Activated CD8-positive, alpha-beta T cell treated with anti-CD3 and anti-CD28 coated beads for 36 hours (primary cell): Measurements from ENCODE around the gene PREX1. TPM values are rescaled to one million over a fixed set of nuclear protein-coding genes. Genes with fewer than 3 reads are reported as not detected.

Experiments used
- ATAC-seq: fragments of 200-7000 bp; cut with Tn5 transposase; one replicate; pipeline ENCODE4 v1.10.0; 2021; ENCODE audit warnings: mild to moderate bottlenecking, moderate library complexity
- CTCF ChIA-PET: fragments of 350-600 bp; sonication (Branson Sonifier 250); formaldehyde crosslinking; loops from one replicate; lab custom pipeline; 2021; ENCODE audit warnings: antibody characterized with exemption; lab: Charles Lee
- POLR2A ChIA-PET: fragments of 350-600 bp; sonication (Branson Sonifier 250); formaldehyde crosslinking; loops from one replicate; lab custom pipeline; 2021; ENCODE audit warnings: antibody characterized with exemption; lab: Charles Lee
- DNase-seq: peaks from one replicate; pipeline ENCODE4 v3.0.0-alpha.2; 2020
- H3K27ac Mint-ChIP-seq: one replicate; pipeline ENCODE4 v1.8.0; 2021; ENCODE audit warnings: mild to moderate bottlenecking, mixed read lengths
- H3K27me3 Mint-ChIP-seq: one replicate; pipeline ENCODE4 v1.8.0; 2021; ENCODE audit warnings: mixed read lengths
- H3K36me3 Mint-ChIP-seq: one replicate; pipeline ENCODE4 v1.8.0; 2021; ENCODE audit warnings: low read depth, mixed read lengths
- H3K4me1 Mint-ChIP-seq: one replicate; pipeline ENCODE4 v1.8.0; 2021; ENCODE audit warnings: low read depth, mixed read lengths
- H3K4me3 Mint-ChIP-seq: one replicate; pipeline ENCODE4 v1.8.0; 2021; ENCODE audit warnings: mild to moderate bottlenecking, moderate library complexity, mixed read lengths
- H3K9me3 Mint-ChIP-seq: one replicate; pipeline ENCODE4 v1.8.0; 2021; ENCODE audit warnings: mixed read lengths
- intact Hi-C: fragments of 100-400 bp; cut with micrococcal nuclease; formaldehyde crosslinking; loops from one replicate; pipeline ENCODE4 v1.10.0; 2022
- total RNA-seq, 2 experiments: library from RNA; stranded (reverse); gene quantifications; one replicate each; pipeline ENCODE4 v1.2.3, GENCODE V29; 2021
- TF ChIP-seq, protein P1 (sequence below): fragments of 200-600 bp; IDR thresholded peaks from one replicate; pipeline ENCODE4 v1.8.0; 2022; ENCODE audit warnings: antibody characterized with exemption, mild to moderate bottlenecking

PREX1 gene
- total RNA-seq, 2 experiments from 2014 or later, result 79.7 to 80.5 TPM

DNA sequence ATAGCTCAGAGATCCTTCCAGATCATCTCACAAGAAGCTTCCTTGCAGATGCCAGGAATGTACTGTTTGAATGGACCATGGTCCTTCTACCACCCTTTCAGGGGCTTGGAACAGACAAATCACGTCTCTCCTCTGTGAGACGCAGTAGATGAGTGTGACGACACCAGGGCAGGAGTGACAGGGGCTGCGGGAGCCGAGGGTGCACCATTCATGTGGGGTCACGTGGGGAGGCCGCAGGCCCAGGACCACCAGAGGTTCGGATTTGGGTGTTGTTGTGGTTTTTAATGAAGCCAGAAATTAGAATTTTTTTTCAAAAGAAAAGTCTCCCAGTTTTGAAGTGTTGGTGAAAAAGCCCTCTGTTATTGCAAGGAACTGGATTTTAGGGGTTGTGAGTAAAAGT is 79.2 kb downstream of the PREX1 start:
- Mint-ChIP-seq H3K4me1 (peaks cover 64% of the 10 kb centered on the region), H3K36me3 (peaks cover 42% of the 10 kb centered on the region), H3K9me3 (no peaks in the 10 kb centered on the region), H3K27ac (peak overlapping the region; percentile 36), H3K27me3 (no peaks in the 10 kb centered on the region), H3K4me3 (no peak overlapping the region)
- CTCF ChIA-PET, result no interaction called here
- intact Hi-C loops, result no loop called here
- ATAC-seq (no peak), DNase-seq (no peak)
- TF ChIP-seq, protein P1, sequence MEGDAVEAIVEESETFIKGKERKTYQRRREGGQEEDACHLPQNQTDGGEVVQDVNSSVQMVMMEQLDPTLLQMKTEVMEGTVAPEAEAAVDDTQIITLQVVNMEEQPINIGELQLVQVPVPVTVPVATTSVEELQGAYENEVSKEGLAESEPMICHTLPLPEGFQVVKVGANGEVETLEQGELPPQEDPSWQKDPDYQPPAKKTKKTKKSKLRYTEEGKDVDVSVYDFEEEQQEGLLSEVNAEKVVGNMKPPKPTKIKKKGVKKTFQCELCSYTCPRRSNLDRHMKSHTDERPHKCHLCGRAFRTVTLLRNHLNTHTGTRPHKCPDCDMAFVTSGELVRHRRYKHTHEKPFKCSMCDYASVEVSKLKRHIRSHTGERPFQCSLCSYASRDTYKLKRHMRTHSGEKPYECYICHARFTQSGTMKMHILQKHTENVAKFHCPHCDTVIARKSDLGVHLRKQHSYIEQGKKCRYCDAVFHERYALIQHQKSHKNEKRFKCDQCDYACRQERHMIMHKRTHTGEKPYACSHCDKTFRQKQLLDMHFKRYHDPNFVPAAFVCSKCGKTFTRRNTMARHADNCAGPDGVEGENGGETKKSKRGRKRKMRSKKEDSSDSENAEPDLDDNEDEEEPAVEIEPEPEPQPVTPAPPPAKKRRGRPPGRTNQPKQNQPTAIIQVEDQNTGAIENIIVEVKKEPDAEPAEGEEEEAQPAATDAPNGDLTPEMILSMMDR, result no peak
- POLR2A ChIA-PET, result interaction anchor here (0.6 to 1.2 kb wide), 2 partner anchors 8 to 1817 kb away, joined by 4 read pairs; no protein-coding TSS in a partner anchor

DNA sequence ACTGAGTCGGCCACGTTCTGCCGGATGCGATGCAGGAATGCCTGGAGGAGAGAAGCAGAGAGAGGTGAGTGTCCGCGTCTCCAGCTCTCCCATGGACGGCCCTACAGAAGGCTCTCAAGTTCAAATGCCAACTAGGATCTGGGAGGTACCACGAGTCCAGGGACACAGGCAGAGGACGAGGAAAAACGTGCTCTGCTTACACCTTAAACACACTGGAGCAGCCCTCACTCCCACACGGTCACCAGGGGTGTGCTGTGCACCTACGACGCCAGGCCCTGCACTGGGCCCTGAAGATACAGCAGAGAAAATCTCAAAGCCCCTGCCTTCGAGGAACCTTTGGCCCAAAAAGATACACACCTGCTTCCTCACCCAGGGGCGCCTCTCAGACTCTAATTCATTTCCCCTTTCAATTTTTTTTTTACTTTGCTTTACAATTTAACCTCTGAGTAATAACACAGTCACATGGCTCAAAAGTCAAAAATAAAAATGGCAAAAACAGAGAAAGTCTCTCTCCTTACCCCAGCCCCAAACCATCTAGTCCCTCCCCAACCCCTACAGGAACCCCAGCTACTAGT is 79.9 kb downstream of the PREX1 start:
- Mint-ChIP-seq H3K4me3 (no peak overlapping the region), H3K36me3 (peaks cover 42% of the 10 kb centered on the region), H3K4me1 (peaks cover 60% of the 10 kb centered on the region), H3K9me3 (no peaks in the 10 kb centered on the region), H3K27me3 (no peaks in the 10 kb centered on the region), H3K27ac (peak overlapping the region; percentile 36)
- TF ChIP-seq, protein P1, result no peak
- intact Hi-C loops, result no loop called here
- ATAC-seq (no peak), DNase-seq (no peak)
- ChIA-PET CTCF (no interaction called here), POLR2A (interaction anchor here (1.2 kb wide), 1 partner anchor 8 kb away, joined by 4 read pairs; no protein-coding TSS in a partner anchor)

DNA sequence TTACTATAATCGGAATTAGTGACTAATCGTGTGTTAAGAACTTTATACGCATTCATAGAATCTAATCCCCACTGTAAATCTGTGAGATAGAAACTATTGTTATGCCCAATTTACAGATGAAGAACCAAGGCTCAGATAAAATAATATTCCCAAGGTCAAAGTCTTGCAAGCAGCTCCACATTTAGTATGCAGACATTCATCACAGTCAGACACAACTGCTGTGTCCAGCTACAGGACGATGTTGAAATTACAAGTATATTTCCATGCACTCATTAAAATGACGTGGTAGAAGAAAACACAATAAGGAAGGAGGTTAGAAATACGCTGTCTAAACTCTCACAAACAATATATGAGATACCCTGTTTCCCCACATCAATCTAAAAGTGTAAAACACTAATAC is 82.5 kb downstream of the PREX1 start:
- H3K27me3 Mint-ChIP-seq, result no peaks in the 10 kb centered on the region
- DNase-seq, result no peak
- intact Hi-C loops, result no loop called here
- no peak overlapping the region for H3K27ac Mint-ChIP-seq
- no peak for ATAC-seq
- peaks cover 40% of the 10 kb centered on the region for H3K4me1 Mint-ChIP-seq
- TF ChIP-seq, protein P1, result no peak
- ChIA-PET POLR2A (no interaction called here), CTCF (interaction anchor here (0.7 kb wide), 1 partner anchor 40 kb away, joined by 3 read pairs; no protein-coding TSS in a partner anchor)
- H3K36me3 Mint-ChIP-seq, result peaks cover 32% of the 10 kb centered on the region
- no peak overlapping the region for H3K4me3 Mint-ChIP-seq
- no peaks in the 10 kb centered on the region for H3K9me3 Mint-ChIP-seq

DNA sequence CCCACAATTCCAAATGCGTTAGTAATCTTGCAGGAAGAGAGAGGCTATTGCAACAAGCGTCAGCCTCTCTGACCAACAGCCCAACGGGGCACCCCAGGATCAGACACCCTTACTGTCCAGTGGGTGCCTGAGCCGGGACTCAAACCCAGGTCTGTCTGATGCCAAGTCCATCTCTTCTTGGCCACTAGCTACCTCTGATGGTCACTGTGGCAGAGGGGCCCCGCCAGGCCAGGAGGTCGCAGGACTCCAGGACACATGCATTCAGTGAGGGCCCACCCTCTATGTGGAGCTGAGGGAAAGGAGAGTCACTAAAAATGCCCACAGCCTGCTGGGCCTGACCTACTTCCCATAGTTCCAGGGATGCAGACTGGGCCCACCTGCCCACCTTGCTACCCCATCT is 83.3 kb downstream of the PREX1 start:
- TF ChIP-seq, protein P1, result no peak
- intact Hi-C loops, result no loop called here

DNA sequence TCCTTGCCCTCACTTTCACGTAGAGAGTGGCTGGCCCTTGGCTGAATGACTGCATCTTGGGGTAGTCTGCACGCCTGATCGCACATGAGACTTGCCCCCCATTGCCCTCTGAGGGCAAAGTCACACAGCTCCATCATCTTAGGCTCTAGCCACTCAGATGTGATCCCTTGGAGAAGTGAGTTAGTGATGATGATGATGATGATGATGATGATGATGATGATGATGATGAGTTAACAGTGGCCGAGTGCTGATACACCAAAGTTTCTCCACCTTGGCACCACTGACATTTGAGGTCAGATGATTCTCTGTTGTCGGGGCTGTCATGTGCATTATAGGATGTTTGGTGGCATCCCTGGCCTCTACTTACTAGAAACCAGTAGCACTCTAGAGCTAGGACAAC is 84.0 kb downstream of the PREX1 start:
- CTCF ChIA-PET, result interaction anchor here (0.7 to 0.9 kb wide), 2 partner anchors 11 to 14 kb away, joined by 3 read pairs; no protein-coding TSS in a partner anchor
- intact Hi-C loops, result no loop called here
- POLR2A ChIA-PET, result interaction anchor here (0.9 to 1.5 kb wide), 2 partner anchors 23 to 26 kb away, joined by 4 read pairs; no protein-coding TSS in a partner anchor
- DNase-seq (no peak), ATAC-seq (no peak)
- H3K9me3 Mint-ChIP-seq, result no peaks in the 10 kb centered on the region
- H3K36me3 Mint-ChIP-seq, result peaks cover 31% of the 10 kb centered on the region
- H3K27ac Mint-ChIP-seq, result peak overlapping the region; percentile 23
- H3K4me3 Mint-ChIP-seq, result no peak overlapping the region
- peaks cover 41% of the 10 kb centered on the region for H3K4me1 Mint-ChIP-seq
- no peaks in the 10 kb centered on the region for H3K27me3 Mint-ChIP-seq
- TF ChIP-seq, protein P1, result no peak

More for the DNA sequence above, 83.3 kb downstream of the PREX1 start:
- Mint-ChIP-seq H3K4me1 (peaks cover 41% of the 10 kb centered on the region), H3K36me3 (peaks cover 28% of the 10 kb centered on the region), H3K27ac (no peak overlapping the region), H3K27me3 (no peaks in the 10 kb centered on the region), H3K9me3 (no peaks in the 10 kb centered on the region), H3K4me3 (no peak overlapping the region)
- no peak for DNase-seq
- CTCF ChIA-PET, result interaction anchor here (0.7 kb wide), 1 partner anchor 13 kb away, joined by 3 read pairs; no protein-coding TSS in a partner anchor
- no peak for ATAC-seq
- POLR2A ChIA-PET, result interaction anchor here (1.5 kb wide), 1 partner anchor 23 kb away, joined by 4 read pairs; no protein-coding TSS in a partner anchor
